NOMO-1 treated with DMSO at 0.1 percent for 48 hours (cell line): Measurements from ENCODE around the gene USP24.

Source experiments
- DNase-seq: peaks from one replicate; lab custom pipeline; 2025; ENCODE audit not compliant: unreplicated experiment; lab: John Stamatoyannopoulos, UW

USP24 gene

GRCh38 chr1:55159571-55159970, 55.6 kb downstream of the USP24 start:
- DNase-seq, result no peak

- no peak for DNase-seq
These were observed 58.6 kb downstream of the USP24 start for GRCh38 chr1:55156608-55157007.

GRCh38 chr1:55156093-55156492, 59.1 kb downstream of the USP24 start:
- DNase-seq, result no peak

GRCh38 chr1:55155522-55155921, 59.6 kb downstream of the USP24 start:
- peak; percentile 13 for DNase-seq

GRCh38 chr1:55154616-55155015, 60.5 kb downstream of the USP24 start:
- no peak for DNase-seq

- no peak for DNase-seq
These were observed 62.1 kb downstream of the USP24 start for GRCh38 chr1:55153031-55153430.

GRCh38 chr1:55150880-55151588, 64.1 kb downstream of the USP24 start:
- peak; percentile 7 for DNase-seq

- DNase-seq, result no peak
These were observed 66.5 kb downstream of the USP24 start for GRCh38 chr1:55148676-55149075.

- peak; percentile 67 for DNase-seq
These were observed 67.6 kb downstream of the USP24 start for GRCh38 chr1:55147524-55147923.

- no peak for DNase-seq
These were observed 68.4 kb downstream of the USP24 start for GRCh38 chr1:55146781-55147180.

GRCh38 chr1:55144886-55145285, 70.3 kb downstream of the USP24 start:
- DNase-seq, result no peak

GRCh38 chr1:55143684-55144083, 71.5 kb downstream of the USP24 start:
- no peak for DNase-seq

GRCh38 chr1:55141295-55141893, 73.8 kb downstream of the USP24 start:
- no peak for DNase-seq

GRCh38 chr1:55140546-55140983, 74.6 kb downstream of the USP24 start:
- DNase-seq, result peak; percentile 80

GRCh38 chr1:55140137-55140536, 75.0 kb downstream of the USP24 start:
- DNase-seq, result no peak

- peak; percentile 23 for DNase-seq
These were observed 76.3 kb downstream of the USP24 start for GRCh38 chr1:55138823-55139222.

GRCh38 chr1:55134152-55134808, 80.9 kb downstream of the USP24 start:
- no peak for DNase-seq

GRCh38 chr1:55131801-55132200, 83.4 kb downstream of the USP24 start:
- no peak for DNase-seq

GRCh38 chr1:55131218-55131617, 83.9 kb downstream of the USP24 start:
- no peak for DNase-seq

- peak; percentile 64 for DNase-seq
These were observed 85.9 kb downstream of the USP24 start for GRCh38 chr1:55129194-55129728.

GRCh38 chr1:55128418-55128995, 86.7 kb downstream of the USP24 start:
- no peak for DNase-seq
